Stromal cell of bone marrow (primary cell): Measurements from ENCODE around the gene GNAT1.
A peak's percentile ranks its signal among the peaks of the same experiment; 100 is the strongest.

ENCODE experiments used
- DNase-seq: peaks from one replicate; pipeline ENCODE4 v3.0.0-alpha.2; 2012; ENCODE audit warnings: low read depth

GNAT1 gene

DNA sequence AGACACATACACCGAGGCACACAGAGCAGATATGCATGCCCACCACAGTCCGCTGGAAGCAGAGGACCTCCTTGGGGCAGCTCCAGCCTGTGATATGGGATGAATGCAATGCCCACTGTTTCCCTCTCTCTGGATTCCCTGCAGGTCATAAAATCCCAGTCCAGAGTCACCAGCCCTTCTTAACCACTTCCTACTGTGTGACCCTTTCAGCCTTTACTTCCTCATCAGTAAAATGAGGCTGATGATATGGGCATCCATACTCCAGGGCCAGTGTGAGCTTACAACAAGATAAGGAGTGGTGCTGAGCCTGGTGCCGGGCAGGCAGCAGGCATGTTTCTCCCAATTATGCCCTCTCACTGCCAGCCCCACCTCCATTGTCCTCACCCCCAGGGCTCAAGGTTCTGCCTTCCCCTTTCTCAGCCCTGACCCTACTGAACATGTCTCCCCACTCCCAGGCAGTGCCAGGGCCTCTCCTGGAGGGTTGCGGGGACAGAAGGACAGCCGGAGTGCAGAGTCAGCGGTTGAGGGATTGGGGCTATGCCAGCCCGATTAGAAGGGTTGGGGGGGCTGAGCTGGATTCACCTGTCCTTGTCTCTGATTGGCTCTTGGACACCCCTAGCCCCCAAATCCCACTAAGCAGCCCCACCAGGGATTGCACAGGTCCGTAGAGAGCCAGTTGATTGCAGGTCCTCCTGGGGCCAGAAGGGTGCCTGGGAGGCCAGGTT lies at the start of gene GNAT1:
Gene GNAT1, plus strand, starts transcription at position 675 of the 725 bp plus-strand sequence. CDS start 116 bp downstream, outside the sequence.
- DNase-seq: no peak

DNA sequence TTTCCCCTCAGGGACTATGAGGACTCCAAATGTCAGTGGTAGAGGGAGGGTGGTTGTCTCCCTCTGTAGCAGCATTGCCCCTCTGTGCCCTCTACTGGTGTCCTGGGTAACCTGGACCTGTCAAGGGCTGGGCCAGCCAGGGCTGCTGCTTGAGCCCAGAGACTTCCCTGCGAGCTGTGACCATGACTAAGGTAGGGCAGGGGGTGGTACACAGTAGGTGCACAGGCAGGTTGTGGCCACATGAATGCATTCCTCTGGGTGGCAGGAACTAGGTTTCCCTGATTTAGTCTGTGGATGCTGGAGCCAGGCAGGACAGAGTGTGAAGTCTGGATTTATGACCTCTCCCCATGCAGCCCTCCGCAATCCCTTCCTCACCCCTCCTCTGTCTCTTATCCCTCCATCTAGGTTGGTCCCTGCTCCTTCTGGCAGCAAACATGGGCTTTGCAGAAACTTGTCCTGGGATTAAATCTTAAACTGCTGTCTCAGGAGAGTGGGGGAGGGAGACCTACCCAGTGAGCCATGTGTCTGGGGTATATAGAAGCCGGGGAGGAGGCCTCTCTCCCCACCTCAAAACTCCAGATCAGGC lies 45.0 kb upstream of the GNAT1 start:
- DNase-seq: no peak

DNA sequence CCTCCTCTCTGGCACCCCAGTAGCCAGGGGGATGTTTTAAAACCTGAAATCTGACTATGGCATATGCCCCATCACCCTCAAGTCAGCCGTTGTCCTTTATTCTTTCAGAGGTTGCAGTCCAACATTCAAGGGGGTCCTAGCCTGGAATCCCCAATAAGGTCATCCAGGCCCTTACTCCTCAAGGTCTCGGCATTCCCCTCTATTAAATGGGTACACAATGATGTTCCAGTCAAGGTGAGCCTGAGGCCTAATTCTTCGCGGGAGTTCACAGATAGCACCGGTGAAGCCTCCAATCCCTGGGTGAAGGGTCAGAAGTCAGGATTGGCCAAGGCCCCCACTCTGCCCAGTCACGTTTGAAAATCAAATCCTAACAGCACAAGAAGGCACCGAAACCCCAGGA lies 44.4 kb upstream of the GNAT1 start:
- no peak for DNase-seq

DNA sequence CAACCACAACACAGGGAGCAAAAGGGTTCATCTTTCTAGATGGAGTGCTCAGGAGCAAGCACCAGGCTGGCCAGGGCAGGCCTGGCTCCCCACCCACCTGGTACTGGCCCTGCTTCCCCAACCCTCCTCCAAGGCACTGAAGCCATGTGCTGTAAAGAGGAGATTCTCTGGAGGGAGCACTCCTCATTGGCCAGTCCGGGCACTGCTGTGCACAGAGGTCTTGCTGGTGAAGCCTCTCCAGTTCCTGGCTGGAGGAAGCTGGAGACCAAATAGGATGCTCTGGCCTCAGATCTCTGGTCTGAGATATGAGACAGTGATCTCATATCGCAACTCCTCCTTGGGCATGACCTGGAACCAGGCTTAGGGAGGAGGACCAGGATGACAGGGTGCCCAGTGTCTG lies 44.0 kb upstream of the GNAT1 start:
- no peak for DNase-seq

DNA sequence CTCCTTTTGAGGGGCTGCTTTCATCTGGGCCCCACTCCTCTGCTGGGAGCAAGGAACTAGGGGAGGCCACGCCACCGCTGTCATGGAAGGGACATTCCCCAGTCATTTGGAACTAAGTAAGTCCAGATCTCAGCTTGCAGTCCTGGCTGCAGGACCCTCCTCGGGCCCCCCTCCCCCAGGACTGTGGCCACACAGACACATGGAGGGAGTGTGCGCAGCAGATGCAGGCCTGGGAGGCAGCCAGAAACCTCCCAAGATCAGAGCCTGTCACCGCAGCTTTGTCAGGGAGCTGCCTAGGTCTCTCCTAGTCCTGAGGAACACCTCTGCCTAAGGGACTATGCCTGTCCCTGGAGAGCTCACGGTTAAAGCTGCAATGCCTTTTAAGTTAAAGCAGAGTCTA lies 43.5 kb upstream of the GNAT1 start:
- no peak for DNase-seq

DNA sequence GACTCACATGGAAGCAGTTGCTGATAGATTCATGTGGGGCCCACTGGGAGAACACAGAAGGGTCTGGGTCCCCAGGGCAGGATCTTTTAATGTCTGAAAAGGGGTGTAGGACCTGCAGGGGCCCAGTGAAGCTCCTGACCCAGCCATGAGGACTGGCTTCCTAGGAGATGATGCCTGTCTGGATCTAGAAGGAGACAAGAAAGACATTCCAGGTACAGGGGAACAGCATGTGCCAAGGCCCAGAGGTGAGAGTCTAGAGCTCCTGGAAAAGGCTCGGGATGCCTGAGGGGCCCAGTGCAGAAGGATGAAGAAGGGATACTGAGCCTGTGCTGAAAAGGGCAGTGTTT lies 41.0 kb upstream of the GNAT1 start:
- DNase-seq: no peak

DNA sequence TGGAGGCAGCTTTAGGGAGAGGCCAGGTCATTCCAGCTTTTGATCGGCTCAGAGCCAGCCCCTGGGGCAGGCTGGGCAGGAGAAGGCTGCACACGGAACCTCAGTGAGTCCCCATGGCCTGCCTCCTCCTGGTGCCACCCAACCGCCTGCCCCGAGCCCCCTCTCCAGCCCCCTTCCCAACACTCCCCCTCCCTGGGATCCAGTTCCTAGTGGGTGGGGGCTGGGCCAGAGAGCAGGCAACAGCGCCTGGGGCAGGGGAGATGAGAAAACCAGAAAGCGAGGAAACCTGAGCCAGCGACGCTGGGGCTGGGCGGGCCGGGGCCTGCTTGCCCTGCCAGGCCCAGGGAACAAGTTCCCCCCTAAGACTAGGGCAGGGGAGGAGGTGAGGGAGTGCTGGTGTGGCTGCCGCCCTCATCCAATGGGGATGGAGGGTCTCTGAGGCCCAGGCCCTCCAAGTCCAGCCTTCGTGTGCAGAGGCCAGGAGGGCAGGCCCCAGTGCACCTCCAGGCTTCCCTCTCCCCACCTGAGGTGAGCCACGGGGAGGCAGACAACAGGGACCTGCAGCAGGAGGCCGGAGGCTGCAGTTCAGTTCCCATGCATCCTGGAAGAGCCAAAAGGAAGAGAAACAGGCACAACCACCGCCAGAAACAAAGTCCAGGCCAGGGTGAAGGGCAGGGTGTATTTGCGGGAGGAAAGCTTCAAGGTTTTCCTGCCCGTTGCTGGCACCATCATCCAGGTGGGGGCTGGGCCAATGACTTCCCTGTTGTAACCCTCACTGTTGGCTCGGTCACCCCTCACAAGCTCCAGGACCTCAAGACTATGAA lies 40.3 kb upstream of the GNAT1 start:
- DNase-seq: no peak

DNA sequence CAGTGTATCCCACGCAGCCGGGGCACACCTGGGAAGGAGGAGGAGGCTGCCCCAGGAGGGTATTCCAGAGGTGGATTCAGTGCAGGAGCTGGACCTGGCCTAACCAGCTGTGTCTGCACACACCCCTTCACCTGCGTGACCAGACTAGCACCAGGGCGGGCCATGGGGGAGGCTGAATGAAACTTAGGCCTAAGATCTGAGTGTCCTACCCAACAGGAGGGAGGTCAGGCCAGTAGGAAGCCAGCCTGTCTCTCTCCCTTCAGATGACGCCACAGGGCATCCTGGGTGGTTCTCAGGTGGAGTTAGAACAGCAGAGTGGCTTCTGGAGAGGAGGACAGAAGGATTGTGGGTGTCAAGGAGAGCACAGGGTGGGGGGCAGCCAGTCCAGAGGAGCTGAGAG lies 39.7 kb upstream of the GNAT1 start:
- no peak for DNase-seq

DNA sequence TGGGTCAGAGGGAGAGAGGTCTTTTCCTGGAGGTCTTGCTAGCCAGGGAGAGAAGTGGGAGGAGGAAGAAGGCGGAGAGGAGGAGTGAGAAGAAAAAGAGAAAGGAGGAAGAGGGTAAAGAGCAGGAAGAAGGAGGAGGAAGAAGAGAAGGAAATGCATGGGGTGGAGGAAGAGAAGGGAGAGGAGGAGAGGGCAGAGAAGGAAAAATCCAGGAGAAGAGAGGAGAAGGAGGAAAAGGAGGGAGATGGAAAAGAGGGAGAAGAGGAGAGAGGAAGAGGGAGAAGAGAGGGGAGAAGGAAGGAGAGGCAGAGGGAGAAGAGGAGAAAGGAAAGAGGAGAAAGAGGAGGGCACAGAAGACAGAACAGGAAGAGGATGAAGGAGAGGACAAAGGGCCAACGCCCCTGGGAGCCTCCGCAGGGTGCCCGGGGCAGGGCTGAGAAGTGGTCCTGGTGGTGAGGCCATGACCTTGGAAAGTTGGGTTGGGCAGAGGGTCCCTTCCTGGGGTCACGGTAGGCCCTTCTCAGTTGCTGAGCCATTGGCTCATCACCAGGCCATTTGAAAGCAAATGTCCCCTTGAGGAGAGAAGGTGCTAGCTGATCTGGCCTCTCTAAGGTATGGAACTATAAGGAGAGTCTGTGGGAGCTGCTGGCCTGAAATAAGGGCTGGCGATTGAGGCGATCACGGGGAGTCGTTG lies 37.5 kb upstream of the GNAT1 start:
- no peak for DNase-seq

DNA sequence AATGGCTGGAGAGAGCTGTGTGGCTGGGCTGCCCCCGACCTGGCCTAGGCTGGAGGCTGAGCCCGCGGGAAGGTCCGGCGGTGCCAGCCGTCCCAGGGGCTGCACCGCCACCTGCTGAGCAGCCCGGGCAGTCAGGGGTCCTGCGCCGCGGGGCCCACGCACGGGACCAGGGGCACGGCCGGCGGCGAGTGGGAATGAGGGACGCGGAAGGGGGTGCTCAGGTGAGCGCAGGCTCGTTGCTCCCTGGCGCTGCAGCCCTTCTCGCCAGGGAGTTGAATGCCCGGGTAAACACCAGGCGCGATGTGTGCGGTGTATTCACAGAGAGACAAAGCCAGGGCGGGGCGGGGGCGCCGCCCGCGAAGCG lies 37.0 kb upstream of the GNAT1 start:
- no peak for DNase-seq

DNA sequence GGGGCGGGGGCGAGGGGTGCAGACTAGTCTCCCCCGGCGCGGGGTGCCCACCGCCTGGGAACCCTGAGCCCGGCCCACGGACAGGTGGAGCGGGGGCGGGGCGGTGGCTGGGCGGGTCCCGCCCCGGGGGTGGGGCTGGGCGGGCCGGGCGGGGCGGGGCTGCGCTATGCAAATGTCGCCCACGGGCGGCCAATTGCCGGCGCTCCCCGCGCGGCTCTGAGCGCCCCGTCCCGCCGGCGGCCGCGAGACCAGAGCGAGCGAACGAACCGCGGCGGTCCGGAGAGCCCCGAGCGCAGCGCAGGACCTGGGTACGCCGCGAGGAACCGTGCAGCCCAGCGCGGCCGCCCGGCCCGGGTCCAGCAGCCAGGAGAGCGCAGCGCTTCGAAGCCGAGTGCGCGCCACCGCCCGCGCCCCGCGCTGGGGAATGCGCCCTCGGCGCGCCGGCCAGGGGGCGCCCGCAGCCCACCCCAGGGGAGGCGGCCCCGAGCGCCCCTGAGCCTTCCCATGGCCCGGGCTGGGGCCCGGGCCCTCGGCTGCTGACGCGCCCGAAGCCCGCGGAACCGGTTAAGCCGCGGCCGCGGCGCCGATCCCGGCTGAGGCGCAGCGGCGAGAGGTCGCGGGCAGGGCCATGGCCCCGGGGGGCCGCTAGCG lies 36.4 kb upstream of the GNAT1 start, which contains the start of gene SEMA3F:
Gene SEMA3F, plus strand, starts transcription at position 485 of the 651 bp plus-strand sequence. CDS start 4,299 bp downstream, outside the sequence.
- DNase-seq: peak; percentile 35

DNA sequence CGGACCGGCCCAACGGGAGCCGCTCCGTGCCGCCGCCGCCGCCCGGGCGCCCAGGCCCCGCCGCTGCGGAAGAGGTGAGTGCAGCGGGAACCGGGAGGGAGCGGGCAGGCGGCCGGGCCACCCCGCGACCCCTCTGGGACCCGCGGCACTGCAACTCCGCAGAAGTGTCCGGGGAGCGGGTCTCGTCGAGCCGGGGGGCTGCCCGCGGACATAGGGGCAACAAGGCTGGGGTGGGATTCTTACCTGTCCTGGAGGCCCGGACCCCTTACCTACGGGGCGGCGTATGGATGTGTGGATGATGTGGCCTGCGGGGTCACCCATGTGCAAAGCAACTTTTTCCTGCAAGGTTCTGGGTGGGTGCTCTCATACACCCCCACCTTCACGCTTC lies 35.9 kb upstream of the GNAT1 start:
- no peak for DNase-seq

DNA sequence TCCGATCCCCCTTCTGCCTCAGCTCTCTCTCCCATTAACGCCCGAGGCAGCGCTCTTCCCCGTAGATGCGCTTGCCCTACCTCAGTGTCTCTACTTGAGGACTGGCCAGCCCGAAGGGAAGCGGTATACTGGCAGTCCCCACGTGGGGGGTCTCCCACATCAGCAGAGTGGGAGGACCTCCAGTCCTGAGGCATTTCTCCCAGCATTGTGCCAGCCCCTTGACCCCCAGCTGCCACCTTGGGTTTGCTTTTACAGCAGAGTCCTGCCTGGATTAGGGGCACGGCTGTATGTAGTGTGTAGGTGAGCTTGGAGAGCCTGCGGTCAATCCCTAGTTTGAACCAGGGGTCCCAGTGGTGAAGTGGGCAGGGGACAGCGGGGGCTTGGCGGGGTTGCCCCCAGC lies 35.5 kb upstream of the GNAT1 start:
- no peak for DNase-seq

DNA sequence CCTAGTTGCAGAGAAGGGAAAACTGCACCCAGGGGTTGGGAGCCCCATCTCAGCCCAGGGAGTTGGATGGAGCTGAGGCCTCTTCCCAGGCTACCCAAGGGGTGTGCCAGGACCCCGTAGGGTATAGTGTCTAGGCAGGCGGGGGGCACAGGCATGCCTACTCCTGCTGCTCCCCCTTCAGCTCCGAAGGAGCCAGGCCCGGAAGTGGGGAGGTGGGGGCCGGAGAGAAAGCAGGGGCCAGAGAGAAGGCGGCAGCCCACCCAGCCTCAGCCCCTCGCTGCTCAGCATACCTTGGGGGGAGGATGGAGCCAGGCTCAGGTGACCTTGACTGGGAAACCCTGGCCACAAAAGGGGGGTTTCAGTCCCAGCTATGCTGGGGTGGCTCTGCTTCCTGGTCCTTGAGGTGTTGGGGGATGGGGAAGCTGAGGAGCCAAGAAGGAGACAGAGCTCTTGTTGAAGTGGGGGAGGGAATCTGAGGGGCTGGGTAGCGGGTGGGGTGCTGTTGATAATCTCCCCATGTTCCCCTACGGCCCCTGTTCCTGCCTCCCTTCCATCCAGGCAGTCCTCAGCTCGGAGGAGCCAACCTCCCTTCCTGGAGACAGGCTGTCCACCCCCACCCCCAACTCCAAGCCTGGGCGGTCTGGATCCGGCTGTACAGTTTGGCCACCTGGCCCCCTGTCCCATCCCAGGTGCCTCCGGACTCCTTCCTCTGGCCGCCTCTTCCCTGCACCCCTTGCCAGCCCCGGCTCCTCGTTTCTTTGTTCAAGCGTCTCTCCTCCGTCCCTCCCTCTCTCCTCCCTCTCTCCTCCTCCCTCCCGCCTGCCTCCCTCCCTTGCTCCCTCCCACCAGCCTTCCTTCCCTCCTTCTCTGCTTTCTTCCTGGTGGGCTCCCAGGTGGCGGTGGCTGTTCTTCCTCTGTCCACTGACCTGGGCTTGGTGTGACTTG lies 34.6 kb upstream of the GNAT1 start:
- DNase-seq: no peak

DNA sequence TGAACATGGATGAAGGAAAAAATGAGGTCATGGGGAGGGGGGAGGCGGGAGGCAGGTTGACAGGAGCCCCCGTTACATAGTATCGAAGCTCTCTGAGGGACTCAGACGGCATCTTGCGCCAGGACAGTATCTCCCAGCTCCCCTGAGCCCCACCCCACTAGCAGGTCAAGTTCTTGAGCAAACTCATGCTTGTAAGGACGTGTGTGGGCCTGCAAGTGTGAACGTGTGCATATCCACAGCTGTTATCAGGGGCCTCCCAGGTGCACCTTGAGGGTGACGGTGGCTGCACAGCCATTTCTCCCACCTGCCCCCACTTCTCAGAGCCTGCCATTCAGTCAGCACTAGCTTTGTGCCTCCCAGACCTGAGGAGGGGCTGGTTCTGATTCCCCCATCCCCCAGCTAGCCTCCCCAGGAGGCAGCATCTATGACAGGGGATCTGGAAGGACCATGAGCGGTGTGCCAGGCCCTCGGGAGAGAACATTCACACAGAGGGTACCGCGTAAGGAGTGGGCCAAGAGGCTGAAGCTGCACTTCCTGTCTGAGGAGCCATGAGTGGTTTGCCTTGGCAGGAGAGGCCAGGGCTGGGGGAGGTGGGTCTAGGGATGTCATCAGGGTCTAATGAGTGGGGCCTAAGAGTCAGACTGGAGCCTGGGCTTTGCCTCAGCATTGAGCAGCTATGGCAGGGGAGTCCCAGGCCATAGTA lies 33.4 kb upstream of the GNAT1 start:
- DNase-seq: no peak

DNA sequence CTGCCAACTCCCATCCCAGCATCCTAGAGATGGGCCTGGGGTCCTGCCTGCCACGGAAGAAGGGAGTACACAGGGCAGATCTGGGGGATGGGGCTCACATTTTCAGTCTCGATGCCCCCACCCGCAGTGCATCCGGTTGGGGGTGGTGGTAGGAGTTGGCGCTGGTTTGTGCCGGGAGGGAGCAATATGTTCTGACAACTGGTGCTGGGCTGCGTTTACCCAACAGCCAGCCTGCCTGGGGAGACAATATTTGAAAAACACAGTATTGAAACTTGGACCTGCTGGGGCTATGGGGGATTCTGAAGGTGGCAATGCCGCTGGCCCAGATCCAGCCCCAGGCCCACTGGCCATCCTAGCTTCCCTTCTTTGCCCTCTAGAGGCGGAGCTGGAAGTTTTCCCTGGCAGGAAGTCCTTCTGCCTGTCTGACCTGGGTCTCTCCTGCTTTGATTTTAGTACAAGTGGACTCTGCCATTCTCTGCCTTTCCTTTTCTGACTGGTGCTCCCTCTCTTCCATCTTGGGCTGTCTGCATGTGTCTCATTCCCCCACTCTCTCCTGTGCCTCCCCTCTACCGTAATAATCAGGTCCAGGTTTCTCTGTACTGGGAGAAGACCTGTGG lies 32.8 kb upstream of the GNAT1 start:
- no peak for DNase-seq

DNA sequence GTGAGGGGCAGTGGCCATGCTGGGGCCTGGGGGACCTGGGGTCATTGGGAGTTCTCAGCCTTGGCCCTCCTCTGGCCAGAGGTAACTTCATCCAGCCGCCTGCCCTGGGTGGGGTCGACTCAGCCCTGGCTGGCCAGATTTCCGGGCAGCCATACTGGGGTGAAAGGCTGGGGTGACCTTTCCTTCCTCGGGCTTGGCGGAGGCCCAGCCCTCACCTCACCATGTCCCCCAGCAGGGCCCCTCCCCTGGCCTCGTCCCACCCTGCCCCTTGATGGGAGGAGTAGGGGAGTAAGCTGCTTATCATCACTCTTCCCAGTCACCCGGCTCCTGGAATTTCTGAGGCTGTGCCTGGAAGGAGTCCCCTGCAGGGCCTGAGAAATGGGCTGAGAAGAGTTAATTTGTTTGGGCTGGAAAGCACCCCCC lies 30.8 kb upstream of the GNAT1 start:
- DNase-seq: no peak

DNA sequence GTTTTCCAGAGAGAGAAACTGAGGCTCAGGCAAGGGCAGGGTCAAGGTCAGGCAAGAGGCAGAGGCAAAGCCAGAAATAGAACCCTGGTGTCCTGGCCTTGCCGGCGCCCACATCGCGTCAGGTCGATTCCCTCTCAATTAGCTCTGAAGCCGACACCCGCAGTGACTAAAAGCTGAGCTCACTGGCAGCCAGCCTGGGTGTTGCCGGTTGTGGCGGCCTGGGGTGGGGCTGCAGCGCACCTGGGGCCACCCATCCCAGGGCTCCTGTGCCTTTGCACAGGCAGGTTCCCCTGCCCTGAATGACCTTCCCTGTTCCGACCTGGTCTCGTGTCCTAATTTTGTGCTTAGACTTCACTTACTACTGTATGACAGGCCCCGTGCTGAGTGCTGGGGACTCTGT lies 30.1 kb upstream of the GNAT1 start:
- DNase-seq: no peak

DNA sequence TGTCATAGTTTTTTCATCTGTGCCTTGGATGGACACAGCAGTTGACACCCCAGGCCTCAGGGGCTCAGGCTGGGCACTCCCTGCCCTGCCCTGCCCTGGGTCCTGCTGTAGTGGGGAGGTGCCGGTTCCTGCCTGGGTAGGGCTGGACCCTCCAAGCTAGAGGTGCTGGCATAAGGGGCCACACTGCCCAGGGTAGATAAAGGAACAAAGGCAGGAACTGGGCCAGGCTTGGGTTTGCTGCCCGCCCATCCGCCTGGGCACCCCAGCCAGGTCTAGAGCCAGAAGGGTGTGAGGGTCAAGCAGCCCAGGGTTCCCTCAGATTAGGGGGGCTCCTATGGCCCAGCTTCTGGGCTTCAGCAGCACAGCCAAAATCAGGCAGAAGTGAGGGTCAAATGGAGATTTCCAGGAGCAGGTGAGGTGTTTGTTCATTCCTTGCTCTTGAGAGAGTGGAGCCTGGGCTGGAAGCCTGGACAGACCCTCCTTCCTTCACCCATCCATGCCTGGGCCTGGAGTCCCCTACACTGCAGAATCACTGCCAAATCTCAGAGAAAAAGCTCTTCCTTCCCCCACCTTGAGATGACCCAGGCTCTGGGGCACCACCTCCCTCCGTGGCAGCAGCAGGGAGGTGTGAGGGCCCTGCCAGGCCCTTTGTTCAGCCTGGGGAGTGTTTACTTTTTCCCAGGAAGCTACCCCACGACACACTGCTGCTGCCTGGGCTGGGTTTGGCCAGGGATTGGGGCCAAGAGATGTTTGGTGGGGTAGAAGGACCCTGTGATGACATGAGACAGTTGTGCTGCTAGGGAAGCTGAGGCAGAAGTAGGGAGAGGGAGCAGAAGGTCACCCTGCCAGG lies 29.2 kb upstream of the GNAT1 start:
- DNase-seq: no peak
